Nephron (organoid): Measurements from ENCODE around the gene NKAIN2.

Experiments used
- H3K27ac Mint-ChIP-seq, 3 experiments: 2 replicates each; pipeline ENCODE4 v1.8.0; 2020; ENCODE audit warnings: mixed read lengths in 3 of 3, mild to moderate bottlenecking in 2 of 3, moderate library complexity in 1 of 3
- H3K27me3 Mint-ChIP-seq: 2 replicates; pipeline ENCODE4 v1.8.0; 2021; ENCODE audit warnings: low read depth, mild to moderate bottlenecking, moderate library complexity, mixed read lengths
- H3K36me3 Mint-ChIP-seq: 2 replicates; pipeline ENCODE4 v1.8.0; 2020; ENCODE audit warnings: low read depth, mixed read lengths
- H3K4me1 Mint-ChIP-seq: 2 replicates; pipeline ENCODE4 v1.8.0; 2020; ENCODE audit warnings: mixed read lengths
- H3K4me3 Mint-ChIP-seq, 3 experiments: 2 replicates each; pipeline ENCODE4 v1.8.0; 2020; ENCODE audit warnings: mild to moderate bottlenecking in 3 of 3, mixed read lengths in 3 of 3, moderate library complexity in 2 of 3
- H3K9me3 Mint-ChIP-seq: 2 replicates; pipeline ENCODE4 v1.8.0; 2020; ENCODE audit warnings: mixed read lengths
- TF ChIP-seq, protein P1 (sequence below), 3 experiments: fragments of 200-600 bp; sonication (generic); IDR thresholded peaks; one replicate each; pipeline ENCODE4 v1.5.0; 2021; ENCODE audit warnings: antibody characterized with exemption in 3 of 3; ENCODE audit not compliant: unreplicated experiment in 3 of 3

NKAIN2 gene

DNA sequence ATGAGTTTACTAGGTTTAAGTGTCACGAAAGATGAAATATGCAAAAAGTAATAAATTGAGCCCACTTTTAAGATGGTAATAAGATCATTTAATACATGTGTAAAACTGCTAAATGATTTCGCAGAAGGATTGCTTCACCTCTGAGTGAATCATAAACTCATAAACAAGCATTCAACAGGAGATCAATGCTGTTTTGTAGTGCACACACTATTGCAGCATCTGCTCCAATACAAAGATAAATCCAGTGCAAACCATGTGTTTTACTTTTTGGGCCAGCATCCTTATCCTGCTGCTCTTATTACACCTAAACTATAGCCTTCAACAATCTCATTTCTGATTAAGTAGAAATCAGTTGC lies 400.1 kb downstream of the NKAIN2 start:
- Mint-ChIP-seq H3K36me3 (no peaks in the 10 kb centered on the region), H3K4me1 (peaks cover 5% of the 10 kb centered on the region), H3K27me3 (no peaks in the 10 kb centered on the region), H3K4me3 (no peak overlapping the region), H3K9me3 (no peaks in the 10 kb centered on the region), H3K27ac (no peak overlapping the region)
- TF ChIP-seq, protein P1, sequence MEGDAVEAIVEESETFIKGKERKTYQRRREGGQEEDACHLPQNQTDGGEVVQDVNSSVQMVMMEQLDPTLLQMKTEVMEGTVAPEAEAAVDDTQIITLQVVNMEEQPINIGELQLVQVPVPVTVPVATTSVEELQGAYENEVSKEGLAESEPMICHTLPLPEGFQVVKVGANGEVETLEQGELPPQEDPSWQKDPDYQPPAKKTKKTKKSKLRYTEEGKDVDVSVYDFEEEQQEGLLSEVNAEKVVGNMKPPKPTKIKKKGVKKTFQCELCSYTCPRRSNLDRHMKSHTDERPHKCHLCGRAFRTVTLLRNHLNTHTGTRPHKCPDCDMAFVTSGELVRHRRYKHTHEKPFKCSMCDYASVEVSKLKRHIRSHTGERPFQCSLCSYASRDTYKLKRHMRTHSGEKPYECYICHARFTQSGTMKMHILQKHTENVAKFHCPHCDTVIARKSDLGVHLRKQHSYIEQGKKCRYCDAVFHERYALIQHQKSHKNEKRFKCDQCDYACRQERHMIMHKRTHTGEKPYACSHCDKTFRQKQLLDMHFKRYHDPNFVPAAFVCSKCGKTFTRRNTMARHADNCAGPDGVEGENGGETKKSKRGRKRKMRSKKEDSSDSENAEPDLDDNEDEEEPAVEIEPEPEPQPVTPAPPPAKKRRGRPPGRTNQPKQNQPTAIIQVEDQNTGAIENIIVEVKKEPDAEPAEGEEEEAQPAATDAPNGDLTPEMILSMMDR (IDR thresholded peaks at IDR 0.05; ENCODE audit: unreplicated experiment in 3 of 3): no peak

DNA sequence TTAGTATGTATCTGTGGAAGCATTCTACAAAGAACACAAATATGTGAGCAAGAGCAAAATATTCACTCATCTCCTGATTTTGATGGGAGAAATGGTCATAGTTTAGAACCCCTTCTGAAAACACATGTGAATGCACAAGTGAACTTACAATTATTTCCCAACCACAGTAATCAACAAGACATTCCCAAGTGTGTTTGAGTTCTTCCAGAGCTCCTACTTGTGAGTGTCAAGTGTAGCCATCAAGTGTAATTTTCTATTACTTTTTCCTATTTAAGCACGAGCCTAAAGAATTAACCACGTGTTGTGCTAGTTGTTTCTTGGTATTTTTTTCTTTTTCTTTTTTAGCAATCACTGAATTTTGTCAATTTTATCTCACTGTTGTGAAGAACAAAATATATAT lies 402.3 kb downstream of the NKAIN2 start:
- Mint-ChIP-seq H3K4me3 (no peak overlapping the region), H3K27me3 (no peaks in the 10 kb centered on the region), H3K9me3 (peaks cover 4% of the 10 kb centered on the region), H3K27ac (no peak overlapping the region), H3K4me1 (no peaks in the 10 kb centered on the region), H3K36me3 (no peaks in the 10 kb centered on the region)
- TF ChIP-seq, protein P1 (IDR thresholded peaks at IDR 0.05; ENCODE audit: unreplicated experiment in 3 of 3): no peak

DNA sequence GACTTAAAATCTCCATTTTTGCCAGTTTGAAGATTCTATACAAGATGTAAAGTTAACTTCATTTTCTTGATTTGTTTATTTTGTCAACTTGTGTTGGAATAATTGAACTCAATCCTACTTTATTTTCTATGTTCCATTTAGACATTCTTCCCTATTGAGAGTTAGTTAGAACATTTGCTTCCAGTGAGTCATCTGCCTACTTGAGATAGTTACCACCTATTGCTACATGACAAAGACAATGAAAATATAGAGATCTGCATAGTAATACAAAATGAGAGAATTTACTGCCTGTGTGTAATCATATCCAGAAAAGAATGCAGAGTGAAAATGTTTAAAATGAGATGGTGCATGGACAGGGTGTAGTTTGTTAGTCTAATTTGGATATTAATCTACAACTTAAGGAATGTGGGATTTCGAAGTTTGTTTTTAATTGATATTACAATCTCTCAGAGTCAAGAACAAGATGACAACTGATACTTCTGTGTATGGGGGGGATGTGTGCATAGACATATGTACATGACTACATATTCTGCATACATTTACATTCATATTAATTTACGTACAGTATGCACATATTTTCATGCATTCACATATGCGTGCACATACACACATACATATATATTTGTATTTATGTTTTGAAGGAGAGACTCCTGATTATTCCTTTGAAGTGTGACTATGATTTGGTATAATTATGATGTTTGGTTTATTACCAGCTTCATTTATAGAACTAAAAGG lies 420.1 kb downstream of the NKAIN2 start:
- Mint-ChIP-seq H3K4me3 (no peak overlapping the region), H3K36me3 (no peaks in the 10 kb centered on the region), H3K27ac (no peak overlapping the region), H3K4me1 (peaks cover 16% of the 10 kb centered on the region), H3K9me3 (peaks cover 2% of the 10 kb centered on the region), H3K27me3 (no peaks in the 10 kb centered on the region)
- TF ChIP-seq, protein P1 (IDR thresholded peaks at IDR 0.05; ENCODE audit: unreplicated experiment in 3 of 3): no peak

DNA sequence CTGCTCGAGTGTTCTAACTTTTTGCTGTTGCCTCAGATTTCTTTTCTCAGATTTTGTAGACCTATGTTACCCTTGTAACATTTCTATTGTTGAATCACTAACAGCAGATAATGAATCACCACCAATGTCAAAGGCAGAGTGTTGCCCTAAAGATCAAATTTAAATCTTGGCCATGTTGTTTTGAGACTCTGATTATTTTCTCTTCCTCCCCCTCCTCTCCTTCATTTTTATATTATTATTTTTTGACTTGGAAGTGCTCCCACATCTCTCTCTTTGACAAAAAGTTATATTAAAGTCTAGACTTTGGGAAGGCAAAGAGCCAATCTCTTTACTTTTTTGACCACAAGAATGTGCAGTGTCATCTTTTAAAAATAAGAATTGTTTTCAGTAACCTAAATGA lies 422.7 kb downstream of the NKAIN2 start:
- peaks cover 16% of the 10 kb centered on the region for H3K4me1 Mint-ChIP-seq
- H3K36me3 Mint-ChIP-seq: peaks cover 13% of the 10 kb centered on the region
- H3K27ac Mint-ChIP-seq: peak overlapping the region; percentile 85 to 86 (median 85)
- H3K9me3 Mint-ChIP-seq: peaks cover 13% of the 10 kb centered on the region
- no peaks in the 10 kb centered on the region for H3K27me3 Mint-ChIP-seq
- TF ChIP-seq, protein P1 (IDR thresholded peaks at IDR 0.05; ENCODE audit: unreplicated experiment in 3 of 3): no peak
- H3K4me3 Mint-ChIP-seq: no peak overlapping the region

DNA sequence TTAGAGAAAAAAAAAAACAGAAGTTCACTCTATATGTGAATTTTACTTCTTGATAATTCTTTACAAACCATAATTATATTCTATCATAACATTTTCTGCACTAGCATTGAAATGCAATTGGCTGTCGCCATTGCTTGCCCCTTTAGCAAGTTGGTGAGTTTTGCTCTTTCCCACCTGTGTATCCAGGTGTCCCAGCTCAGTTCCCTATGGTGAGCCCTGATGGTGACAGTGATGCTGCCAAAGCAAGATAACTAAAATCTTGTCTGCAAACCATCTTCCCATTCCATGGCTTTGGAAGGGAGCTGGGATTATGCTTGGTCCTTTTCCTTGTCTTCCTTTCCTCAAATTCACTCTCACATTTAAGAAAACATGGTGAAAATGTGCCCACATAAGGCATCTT lies 429.6 kb downstream of the NKAIN2 start:
- H3K4me3 Mint-ChIP-seq: no peak overlapping the region
- H3K9me3 Mint-ChIP-seq: peaks cover 15% of the 10 kb centered on the region
- peaks cover 16% of the 10 kb centered on the region for H3K36me3 Mint-ChIP-seq
- no peaks in the 10 kb centered on the region for H3K4me1 Mint-ChIP-seq
- TF ChIP-seq, protein P1 (IDR thresholded peaks at IDR 0.05; ENCODE audit: unreplicated experiment in 3 of 3): no peak
- no peak overlapping the region for H3K27ac Mint-ChIP-seq
- no peaks in the 10 kb centered on the region for H3K27me3 Mint-ChIP-seq

DNA sequence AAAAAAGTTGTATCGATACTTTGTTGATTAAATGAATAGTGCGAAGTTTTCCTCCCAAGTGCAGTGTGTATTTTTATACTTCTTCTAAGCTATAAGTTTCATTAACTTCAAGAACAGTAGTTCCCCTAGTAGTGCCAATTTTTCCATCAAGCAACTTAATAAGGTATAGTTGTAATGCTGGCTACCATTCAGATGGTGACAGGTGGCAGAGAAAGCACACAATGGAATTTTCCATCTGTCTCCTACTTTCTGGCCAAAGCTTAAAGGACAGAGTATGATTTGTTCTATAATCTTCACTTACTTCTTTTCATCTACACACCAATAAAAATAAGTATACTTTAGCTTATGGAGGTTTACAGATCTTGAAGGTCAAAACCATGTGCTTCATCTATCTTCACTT lies 431.1 kb downstream of the NKAIN2 start:
- no peak overlapping the region for H3K4me3 Mint-ChIP-seq
- TF ChIP-seq, protein P1 (IDR thresholded peaks at IDR 0.05; ENCODE audit: unreplicated experiment in 3 of 3): no peak
- no peak overlapping the region for H3K27ac Mint-ChIP-seq
- H3K9me3 Mint-ChIP-seq: peaks cover 12% of the 10 kb centered on the region
- no peaks in the 10 kb centered on the region for H3K4me1 Mint-ChIP-seq
- no peaks in the 10 kb centered on the region for H3K27me3 Mint-ChIP-seq
- H3K36me3 Mint-ChIP-seq: peaks cover 6% of the 10 kb centered on the region
